Fibroblast of upper back skin (primary cell): ENCODE measurements around the gene CDC45.

Source experiments
- DNase-seq: peaks from one replicate; pipeline ENCODE4 v3.0.0-alpha.2; 2013

CDC45 gene

GRCh38 chr22:19448739-19449421 is 30.8 kb upstream of the CDC45 start:
- no peak for DNase-seq

DNA sequence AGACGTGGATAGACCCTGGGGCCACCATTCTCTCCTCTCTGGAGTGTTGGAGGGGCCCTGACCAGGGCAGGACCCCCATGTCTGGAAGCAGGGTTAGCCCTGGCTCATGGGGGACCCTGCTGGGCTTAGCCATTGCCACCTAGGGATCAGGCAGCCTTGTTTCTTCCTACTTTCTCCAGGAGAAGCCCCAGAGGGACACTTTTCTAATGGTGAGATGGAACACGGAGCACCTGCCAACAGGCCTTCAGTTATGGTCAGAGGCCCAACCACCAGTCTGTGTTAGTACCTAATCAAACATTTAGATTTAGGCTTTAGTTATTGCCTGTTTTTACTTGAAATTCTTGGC is 30.3 kb upstream of the CDC45 start:
- DNase-seq = no peak

DNA sequence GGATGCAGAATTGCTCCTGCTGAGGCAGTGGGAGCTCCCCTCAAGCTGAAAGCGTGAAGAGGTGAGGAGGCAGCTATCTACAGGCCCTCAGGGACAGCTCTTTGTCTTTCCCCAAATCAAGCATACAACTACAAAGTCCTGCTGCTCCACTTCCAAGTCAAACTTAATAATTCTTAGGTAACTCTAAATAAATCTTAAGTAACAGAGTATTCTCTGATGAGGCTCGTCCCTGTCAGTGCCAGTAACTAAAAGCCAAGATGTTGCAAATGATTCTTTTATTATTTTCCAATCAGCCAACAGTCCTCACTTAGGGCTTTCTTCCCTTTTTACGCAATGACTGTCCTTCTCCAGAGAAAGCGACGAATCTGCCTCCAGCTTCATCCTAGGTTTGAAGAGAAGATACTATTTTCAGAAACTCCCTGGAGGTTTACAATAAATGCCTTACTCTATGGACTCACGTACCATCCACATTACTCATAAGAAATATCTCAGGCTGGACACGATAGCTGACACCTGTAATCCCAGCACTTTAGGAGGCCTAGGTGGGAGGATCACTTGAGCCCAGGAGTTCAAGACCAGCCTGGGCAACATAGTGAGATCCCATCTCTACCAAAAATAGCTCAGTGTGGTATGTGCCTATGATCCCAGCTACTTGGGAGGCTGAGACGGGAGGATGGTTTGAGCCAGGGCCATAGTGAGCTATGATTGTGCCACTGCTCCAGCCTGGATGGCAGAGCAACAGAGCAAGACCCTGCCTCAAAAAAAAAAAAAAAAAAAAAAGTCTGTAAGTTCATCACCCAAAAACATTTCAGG is 29.2 kb upstream of the CDC45 start:
- DNase-seq = no peak

- DNase-seq = no peak
Measured at GRCh38 chr22:19451570-19451969, 28.1 kb upstream of the CDC45 start.

- DNase-seq = no peak
Measured at GRCh38 chr22:19453718-19454117, 26.0 kb upstream of the CDC45 start.

GRCh38 chr22:19454156-19454555 is 25.6 kb upstream of the CDC45 start:
- no peak for DNase-seq

DNA sequence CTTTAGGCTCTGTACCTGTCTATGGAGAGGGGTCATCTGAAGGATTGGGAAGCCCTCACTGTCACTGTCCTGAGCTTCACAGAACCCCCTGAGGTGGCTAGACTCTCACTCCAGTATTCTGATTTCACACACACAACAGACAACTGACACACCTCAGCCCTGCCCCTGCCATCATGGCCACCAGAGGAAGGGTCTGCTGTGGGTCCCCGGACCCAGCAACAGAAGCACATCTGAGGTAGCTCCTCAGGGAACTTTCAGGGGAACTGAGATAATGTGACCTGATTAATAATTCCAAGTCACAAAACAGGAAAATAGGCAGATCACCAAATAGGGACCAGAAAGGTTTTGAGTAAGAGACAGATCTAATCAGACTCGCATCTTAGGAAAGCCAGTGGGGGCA is 24.7 kb upstream of the CDC45 start:
- DNase-seq = no peak

DNA sequence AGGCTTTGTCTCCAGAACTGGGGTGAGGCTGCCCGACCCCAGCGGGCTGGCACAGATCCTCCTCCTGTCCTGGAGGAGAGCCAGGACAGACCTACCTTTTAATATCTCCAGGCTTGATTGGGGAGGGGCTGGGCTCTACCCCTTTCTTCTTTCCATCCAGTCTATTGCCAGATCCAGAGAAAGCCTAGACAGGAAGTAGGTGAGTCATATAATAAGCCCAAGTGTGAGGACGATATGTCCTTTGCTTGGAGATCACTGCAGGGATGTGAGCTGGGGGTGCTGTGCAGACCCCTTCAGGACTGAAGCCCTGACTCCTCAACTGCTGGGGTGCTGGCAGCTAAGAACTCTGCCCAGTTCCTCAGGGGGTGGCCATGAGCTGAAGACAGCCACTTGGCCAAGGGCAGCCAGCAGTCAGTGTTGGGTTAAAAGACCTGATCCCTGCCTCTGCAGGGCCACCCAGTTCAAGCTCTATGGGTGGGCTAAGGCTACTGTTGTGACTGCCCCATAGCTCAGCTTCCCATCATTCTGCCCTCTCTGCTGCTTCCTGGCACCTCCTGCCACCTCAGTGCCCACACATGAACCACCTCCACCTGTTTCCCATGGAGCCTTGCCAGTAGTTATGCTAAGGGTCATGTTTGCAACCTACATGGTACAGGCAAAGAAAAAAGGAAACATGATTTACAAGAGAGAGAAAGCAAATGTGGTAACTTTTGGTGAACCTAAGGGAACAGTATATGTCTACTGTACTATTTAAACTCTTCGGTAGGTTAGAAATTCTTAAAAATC is 23.9 kb upstream of the CDC45 start:
- no peak for DNase-seq

DNA sequence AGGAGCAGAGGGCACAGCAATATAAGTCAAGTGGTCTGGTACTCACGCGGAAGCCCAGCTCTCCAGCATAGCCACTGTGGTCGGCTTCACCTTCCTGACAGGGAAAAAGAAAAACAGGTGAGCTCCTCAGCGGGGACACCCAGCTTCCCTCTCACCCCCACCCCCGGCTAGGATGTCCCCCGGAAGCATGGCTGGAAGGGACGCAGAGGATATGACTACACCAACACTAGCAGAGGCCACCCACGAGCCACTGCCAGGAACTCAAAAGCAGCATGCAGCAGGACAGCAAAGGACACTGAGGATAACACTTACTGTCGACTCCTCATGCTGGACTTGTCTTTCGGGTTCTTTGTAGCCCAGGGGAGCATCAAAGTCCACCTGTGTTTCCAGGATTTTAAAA is 23.2 kb upstream of the CDC45 start:
- DNase-seq = no peak

GRCh38 chr22:19457828-19458428 is 21.8 kb upstream of the CDC45 start:
- no peak for DNase-seq

DNA sequence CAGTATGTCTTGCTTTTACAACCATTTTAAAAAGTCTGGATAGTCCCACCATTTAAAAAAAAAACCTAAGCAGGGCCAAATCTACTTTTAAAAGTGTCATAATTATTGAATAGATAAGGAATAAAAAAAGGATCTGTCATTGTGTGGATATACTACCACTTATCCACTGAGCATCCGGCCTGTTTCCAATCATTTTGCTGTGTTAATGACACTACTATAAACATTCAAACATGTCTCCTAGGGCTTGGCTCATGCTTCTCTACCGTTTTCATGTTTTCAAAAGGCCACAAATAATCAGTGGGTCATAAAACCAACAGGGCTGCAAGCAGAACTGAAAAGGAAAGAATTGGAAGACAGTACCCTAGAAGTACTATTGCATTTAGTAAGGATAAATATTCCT is 19.7 kb upstream of the CDC45 start:
- DNase-seq = no peak

DNA sequence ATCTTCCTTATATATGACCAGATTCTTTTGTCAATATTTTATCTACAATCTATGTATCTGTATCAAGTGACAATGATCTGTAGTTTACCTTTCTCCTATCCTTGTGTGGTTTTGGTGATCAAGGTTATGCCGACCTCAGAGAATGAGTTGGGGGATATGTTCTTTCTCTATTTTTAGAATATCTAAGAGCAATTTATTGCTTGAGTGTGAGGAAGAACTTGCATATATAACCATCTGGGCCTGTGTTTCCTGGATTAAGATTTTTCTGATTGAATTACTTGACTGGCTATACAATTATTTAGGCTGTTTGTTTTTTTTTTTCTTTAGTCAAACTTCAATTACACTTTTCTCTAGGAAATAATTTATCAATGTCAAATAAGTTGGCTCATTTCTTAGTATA is 18.2 kb upstream of the CDC45 start:
- no peak for DNase-seq

DNA sequence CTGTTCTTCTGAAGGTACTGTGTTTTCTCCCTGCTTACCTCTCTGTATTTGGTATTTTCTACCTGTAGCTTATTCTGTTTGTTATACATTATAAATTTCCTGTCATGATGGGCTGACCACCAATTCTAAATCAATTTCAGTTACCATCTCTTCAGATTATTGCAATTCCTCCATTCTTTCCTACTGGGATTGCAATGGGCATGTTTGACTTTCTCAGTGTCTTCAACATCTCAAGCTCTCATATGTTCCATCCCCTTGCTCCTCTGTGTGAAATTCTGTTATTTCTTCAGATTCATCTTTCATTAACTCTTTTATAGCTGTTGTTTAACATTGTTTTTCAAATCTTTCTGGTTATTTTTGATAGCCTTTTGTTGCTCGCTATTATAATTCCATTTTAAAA is 16.7 kb upstream of the CDC45 start:
- no peak for DNase-seq

- no peak for DNase-seq
Measured at GRCh38 chr22:19463491-19464469, 15.9 kb upstream of the CDC45 start.

DNA sequence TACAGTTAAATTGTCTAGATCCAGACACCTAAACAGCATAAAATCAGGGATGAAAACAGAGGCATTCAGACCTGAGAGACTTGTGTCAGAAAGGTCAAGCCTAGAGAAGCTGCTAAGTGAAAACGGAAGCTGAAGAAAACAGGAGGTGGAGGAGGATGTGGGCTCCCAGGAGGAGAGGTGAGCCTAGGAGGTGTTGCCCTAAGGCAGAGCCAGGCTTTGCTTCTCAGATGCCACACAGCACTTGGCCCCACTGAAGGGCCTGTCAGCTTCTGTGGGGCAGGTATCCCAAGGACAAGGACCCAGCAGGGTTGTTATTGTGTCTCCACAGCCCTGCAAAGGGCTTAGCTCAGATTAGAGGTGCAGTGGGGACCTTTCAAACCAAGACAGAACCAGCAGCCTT is 15.2 kb upstream of the CDC45 start:
- no peak for DNase-seq

GRCh38 chr22:19464975-19465374 is 14.7 kb upstream of the CDC45 start:
- no peak for DNase-seq

- DNase-seq = no peak
Measured at GRCh38 chr22:19466126-19466716, 13.5 kb upstream of the CDC45 start.

DNA sequence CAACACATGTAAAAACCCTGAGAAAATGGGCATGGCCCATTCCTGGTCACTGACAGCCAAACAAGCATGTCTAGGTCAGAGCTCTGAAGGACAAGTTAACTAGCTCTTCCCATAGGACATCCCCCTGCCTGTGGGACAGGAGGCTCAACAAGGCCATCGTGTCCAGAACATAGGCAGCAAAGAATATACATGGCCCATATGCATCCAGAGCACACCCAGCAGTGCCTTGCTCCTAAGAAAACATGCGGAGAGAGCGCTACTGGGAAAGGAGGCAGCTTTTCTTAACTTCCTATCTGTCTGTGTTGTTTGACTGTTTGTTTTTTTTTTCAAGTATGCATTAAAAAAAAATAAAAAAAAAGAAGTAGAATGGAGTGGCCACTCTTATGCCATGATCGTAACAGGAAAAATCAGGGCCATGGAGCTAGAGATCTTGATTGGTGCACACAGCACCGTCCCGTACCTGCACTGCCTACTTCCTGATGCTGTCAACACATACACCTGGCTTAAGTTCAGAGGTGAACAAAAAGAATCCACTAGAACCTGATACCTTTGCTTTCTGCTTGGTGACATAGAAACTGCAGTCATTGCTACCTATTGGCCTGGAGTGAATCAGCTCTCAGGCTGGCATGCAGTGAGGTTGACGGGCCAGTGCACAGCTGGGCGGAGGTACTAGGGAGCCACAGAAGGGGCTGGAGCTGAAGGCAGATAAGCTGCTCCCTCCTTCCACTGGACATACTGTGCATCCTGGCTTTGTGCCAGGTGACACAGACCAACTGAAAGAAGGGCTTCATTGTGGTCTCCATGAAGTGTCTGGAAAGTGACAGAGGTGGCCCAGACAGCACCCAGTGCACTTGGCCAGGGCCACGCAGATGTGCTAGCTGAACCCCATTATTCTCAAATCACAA is 12.6 kb upstream of the CDC45 start:
- DNase-seq = no peak

DNA sequence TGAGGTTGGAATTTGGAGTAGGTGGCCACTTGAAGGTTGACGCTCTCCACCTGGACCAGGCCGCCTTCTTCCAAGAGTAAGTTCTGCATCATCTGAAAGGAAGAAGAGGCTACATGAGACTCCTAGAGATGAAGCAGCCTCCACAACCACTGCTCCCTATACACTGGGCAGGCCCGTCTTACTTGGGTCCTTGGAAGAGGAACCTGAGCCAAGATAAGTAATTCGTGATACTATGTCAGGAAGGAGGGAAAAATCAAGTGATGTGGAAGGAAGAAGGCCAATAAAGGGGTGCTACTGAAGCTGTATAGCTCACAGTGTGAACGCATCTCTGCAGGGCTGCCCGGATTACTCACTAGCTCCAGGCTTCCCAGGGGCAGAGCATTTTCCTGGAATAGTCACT is 11.8 kb upstream of the CDC45 start:
- no peak for DNase-seq

GRCh38 chr22:19469421-19469820 is 10.3 kb upstream of the CDC45 start:
- no peak for DNase-seq

DNA sequence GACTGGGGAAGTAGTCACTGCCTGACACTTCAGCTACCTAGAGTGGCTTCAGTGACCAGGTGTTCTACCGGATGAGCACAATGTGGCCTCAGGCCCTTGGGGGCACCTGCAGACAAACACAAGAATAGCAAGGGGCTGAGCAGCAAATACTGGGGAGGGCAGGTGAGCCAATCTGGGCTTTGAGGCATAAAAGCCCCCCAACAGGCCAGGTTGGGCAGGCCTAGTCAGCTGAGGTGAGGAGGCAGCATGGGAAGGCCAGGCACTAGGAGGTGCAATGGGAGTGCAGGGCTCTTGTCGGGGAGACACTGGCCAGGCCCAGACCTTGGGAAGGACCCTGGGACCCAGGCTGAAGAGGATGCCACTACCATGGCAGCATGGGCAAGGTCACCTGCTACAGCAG is 9.7 kb upstream of the CDC45 start:
- DNase-seq = no peak
